ENCODE results near the gene NDRG2. TPM values are rescaled to one million over a fixed set of nuclear protein-coding genes. Genes with fewer than 3 reads are reported as not detected.

Gene NDRG2
- 1.1 TPM in 1 of 2 replicates, not detected in the other for total RNA-seq

GRCh38 chr14:21024585-21025370, at the start of gene NDRG2:
TSS of gene NDRG2 (minus strand) at chr14:21025061. CDS start at chr14:21023315, 1,746 bp downstream.

GRCh38 chr14:21070083-21070609, 45.3 kb upstream of the NDRG2 start, which contains the start of gene ARHGEF40:
TSS of gene ARHGEF40 (plus strand) at chr14:21070304. CDS start at chr14:21070397, 93 bp downstream.

GRCh38 chr14:21057803-21058675, 33.2 kb upstream of the NDRG2 start, which contains the start of gene RNASE8:
TSS of gene RNASE8 (plus strand) at chr14:21057822. CDS start at chr14:21057893, 71 bp downstream.

GRCh38 chr14:21041676-21042433, 17.0 kb upstream of the NDRG2 start, which contains the start of gene RNASE7:
TSS of gene RNASE7 (plus strand) at chr14:21042362. CDS start at chr14:21042993, 631 bp downstream.

GRCh38 chr14:21034707-21035106, 9.8 kb upstream of the NDRG2 start, which contains the start of gene RNASE13:
TSS of gene RNASE13 (minus strand) at chr14:21034807. CDS start at chr14:21034288, 519 bp downstream.

GRCh38 chr14:21029917-21030316, 5.1 kb upstream of the NDRG2 start, which contains the start of gene TPPP2:
TSS of gene TPPP2 (plus strand) at chr14:21030217. CDS start at chr14:21030582, 365 bp downstream.

GRCh38 chr14:20998674-20999366, 26.0 kb downstream of the NDRG2 start, which contains the start of gene SLC39A2:
TSS of gene SLC39A2 (plus strand) at chr14:20999293. CDS start at chr14:20999447, 154 bp downstream.

GRCh38 chr14:20989787-20990600, 34.9 kb downstream of the NDRG2 start, which contains the start of gene METTL17:
TSS of gene METTL17 (plus strand) at chr14:20989980. CDS start at chr14:20990003, 23 bp downstream.

Other genes starting within 250 kb of the NDRG2 start
- not detected in 2 replicates for gene RNASE6, start 243.8 kb downstream of the NDRG2 start, total RNA-seq
- not detected in 2 replicates for gene RNASE1, start 222.2 kb downstream of the NDRG2 start, total RNA-seq
- gene RNASE3, start 133.7 kb downstream of the NDRG2 start, total RNA-seq: not detected in 2 replicates
- gene RNASE2, start 69.6 kb downstream of the NDRG2 start, total RNA-seq: not detected in 2 replicates
- 35.6 and 45.4 TPM in 2 replicates for gene METTL17, start 35.1 kb downstream of the NDRG2 start, total RNA-seq
- gene SLC39A2, start 25.8 kb downstream of the NDRG2 start, total RNA-seq: not detected in 2 replicates
- not detected in 2 replicates for gene TPPP2, start 5.2 kb upstream of the NDRG2 start, total RNA-seq
- gene RNASE13, start 9.7 kb upstream of the NDRG2 start, total RNA-seq: not detected in 2 replicates
- not detected in 2 replicates for gene RNASE7, start 17.3 kb upstream of the NDRG2 start, total RNA-seq
- not detected in 2 replicates for gene RNASE8, start 32.8 kb upstream of the NDRG2 start, total RNA-seq
- gene ARHGEF40, start 45.2 kb upstream of the NDRG2 start, total RNA-seq: 27.9 and 46.5 TPM in 2 replicates
- 10.8 and 12.9 TPM in 2 replicates for gene ZNF219, start 73.6 kb upstream of the NDRG2 start, total RNA-seq
- gene TMEM253, start 76.0 kb upstream of the NDRG2 start, total RNA-seq: under 0.01 TPM in 1 of 2 replicates, not detected in the other
- gene OR5AU1, start 131.0 kb upstream of the NDRG2 start, total RNA-seq: not detected in 2 replicates
- gene HNRNPC, start 244.4 kb upstream of the NDRG2 start, total RNA-seq: 513 and 539 TPM in 2 replicates